ENCODE measurements around the gene SIGLEC12. TPM values are rescaled to one million over a fixed set of nuclear protein-coding genes. Genes with fewer than 3 reads are reported as not detected.

The SIGLEC12 gene
- total RNA-seq: under 1 TPM; 0.28 to 0.46 TPM
- long read RNA-seq: 0 reads

DNA sequence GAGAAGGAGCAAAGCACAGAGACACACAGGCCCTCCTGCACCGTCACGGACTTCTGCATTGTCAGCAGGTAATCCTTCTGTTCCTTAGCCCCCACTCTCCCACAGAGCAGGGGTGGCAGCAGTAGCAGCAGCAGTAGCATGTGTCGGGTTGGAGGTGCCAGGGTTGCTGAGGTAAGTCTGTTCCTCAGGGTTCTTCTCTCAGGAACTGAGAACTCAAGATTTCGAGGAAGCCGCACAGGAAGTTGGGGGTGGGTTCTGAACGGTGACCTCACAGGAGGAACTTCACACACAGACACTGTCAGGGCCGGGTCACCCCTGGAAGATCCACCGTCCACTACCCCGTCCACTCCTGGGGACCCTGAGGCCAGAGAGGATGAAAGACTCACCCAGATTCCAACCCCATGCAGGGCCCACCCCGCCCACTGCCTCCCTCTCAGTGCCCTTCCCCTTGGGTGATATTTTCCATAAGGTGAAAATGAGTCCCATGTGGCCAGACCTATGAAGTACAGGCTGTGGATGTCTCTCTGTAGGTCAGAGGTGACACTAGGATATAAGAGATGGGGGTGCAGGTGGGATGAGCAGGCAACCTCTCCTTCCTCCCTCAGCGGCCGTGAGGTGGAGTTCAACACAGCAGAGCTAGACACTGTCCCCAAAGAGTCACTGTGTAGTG lies at the start of gene SIGLEC12:
TSS of gene SIGLEC12 (minus strand) at position 207 of the 670 bp plus-strand sequence. CDS start at position 140, 67 bp downstream.
- ATAC-seq: no peak
- intact Hi-C loops (cut with DNase I, micrococcal nuclease): no loop called here
- DNase-seq: peak in 1 of 2 donors; percentile 21

DNA sequence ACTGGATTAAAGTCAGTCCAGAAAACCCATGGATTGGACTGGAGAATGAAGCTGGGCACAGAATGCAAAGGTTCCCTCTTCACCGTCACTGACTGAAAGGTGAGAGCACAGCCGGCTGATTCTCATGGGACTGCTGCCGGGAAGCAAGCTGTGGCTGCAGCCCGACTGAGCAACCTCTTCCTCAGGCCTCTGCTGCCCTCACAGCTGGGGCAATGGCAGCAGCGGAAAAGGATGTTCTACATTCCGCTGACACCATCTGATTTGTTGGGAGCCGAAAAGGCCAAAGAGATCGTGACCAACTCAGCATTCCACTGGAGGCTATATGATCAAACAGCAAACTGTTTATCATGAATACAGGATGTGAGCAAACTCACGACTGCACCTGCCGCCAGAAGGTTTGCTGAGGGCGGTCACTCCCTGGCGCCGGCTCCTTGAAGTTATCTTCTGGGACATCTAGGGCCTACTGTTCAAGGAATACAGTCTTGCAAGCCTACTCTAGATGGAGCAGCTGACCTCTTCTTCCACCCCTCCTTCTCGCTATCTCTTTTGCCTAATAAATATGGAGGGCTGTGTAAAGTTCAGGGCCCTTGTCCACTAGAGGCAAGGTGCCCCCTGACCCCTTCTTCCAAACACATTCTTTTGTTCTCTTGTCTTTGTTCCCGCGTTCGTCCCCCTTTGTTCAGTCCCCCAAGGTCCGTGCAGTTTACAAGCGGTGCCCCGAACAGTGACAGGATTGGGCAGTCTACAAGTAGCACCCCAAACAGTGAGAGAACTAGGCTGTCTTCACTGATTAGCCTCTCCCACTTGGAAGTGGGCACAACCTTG lies 49.5 kb upstream of the SIGLEC12 start:
- intact Hi-C loops (cut with DNase I, micrococcal nuclease): no loop called here
- DNase-seq (no peak), ATAC-seq (no peak)

DNA sequence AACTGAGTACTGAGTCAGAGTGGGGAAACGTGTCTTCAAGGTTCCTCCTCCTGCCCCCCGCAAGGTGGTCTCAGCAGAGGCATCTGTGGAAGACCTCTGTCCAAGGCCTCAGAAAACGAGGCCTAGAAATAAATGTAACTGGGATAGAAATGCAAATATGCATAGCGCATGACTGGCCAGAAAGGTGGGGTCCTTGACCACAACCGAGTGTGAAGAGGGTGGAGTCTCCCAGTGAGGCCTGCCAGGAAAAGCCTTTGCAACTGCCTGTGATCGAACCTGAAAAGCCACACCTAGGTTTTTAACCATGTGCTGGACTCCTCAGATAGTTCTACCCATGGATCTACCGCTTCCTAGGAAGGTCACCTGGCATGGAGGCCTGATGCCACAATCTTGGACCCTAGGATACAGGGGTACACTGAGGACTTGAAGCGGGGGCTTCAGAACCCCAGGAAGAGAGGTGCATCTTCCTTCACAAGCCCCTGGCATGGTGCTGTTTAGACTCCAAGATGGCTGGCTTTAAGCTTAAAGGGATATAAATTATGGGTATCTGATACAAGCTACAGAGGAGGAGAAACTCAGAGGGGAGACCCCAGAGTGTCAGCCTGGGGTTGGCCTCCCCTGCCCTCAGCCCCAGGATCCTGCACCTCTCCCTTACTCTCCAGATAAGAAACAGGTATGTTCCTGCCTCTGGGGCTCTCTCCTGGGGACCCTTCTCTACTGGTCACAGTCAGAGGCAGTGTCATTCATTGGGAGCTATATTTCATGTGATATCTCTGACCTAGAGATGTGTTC lies 48.1 kb upstream of the SIGLEC12 start:
- DNase-seq (no peak), ATAC-seq (no peak)
- intact Hi-C loops (cut with DNase I, micrococcal nuclease): no loop called here

DNA sequence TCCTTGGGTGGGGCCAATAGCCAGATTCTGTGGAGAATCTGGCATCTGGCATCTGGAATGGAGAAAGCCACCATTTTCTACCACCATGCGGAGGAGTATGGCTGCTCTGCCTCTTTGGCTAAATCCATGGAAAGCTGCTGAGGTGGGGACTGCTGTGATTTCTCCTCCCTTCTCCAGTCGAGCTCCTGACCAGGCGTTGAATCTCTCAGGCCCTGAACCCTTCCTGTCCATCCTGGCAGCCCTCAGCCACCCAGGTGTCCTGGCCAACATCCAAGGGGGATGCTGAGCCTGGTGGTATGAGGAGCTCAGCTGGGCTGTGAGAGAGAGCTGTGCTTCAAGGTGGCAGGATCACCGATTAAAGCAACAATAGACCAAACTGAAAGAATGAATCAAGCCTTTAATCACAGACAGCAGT lies 47.3 kb upstream of the SIGLEC12 start:
- intact Hi-C loops (cut with DNase I, micrococcal nuclease): no loop called here
- no peak for DNase-seq
- ATAC-seq: no peak

DNA sequence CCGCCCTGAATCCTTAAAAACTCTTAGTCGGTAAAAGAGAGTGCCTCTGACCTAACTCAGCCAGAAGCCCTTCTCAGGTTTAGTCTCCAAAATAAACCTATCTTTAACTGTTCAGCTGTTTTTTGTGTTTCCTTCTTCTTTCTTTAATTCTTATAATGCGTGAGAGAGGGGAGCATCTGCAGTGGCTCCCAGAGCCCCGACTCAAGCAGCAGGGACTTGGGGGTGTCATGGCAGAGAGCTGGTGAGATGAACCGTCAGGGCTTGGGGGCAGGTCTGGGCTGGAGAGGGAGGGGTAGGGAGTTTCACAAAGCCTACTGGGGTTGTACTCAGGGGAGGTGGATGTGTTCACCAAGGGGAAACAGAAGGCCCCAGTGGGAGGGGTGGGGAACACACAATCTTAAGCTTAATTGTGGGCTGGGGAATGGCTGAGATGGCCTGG lies 46.6 kb upstream of the SIGLEC12 start:
- no peak for DNase-seq
- intact Hi-C loops (cut with DNase I, micrococcal nuclease): no loop called here
- no peak for ATAC-seq

DNA sequence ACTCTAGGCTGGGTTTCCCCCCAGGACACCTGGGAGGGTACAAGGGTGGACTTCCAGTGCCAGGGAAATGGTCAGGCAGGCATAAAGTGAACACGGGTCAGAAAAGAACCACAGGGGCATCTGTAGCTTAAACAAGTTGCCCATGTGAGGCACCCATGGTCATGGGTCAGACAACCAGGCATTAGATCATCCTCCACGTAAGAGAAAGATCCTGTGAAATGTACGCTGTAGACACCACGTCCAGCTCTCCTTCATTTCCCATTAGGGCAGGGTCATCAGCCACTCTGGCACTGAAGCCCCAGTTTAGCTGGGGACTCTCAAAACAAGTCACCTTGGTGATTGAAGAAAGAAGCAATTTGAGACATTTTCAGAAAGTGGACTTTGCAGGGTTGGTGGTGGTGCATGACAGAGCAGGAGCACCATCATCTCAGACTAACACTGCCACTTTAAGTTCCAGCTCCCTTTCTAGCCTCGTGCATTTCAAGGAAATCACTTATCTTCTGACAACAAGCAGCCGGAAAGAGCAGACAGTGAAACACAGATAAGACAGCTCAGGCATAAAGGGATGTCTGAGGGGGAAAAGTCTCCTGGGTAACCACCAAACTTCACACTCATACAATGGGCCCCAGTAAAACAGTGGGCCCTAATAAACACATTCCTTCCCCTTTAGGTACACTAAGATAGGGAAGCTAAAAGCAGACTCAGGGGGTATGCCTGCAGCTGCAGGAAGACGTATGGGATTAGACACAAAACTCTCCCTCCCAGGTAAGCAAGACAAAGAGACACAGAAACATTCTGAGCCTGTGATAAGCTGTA lies 46.0 kb upstream of the SIGLEC12 start:
- DNase-seq (no peak), ATAC-seq (no peak)
- intact Hi-C loops (cut with DNase I, micrococcal nuclease): no loop called here

DNA sequence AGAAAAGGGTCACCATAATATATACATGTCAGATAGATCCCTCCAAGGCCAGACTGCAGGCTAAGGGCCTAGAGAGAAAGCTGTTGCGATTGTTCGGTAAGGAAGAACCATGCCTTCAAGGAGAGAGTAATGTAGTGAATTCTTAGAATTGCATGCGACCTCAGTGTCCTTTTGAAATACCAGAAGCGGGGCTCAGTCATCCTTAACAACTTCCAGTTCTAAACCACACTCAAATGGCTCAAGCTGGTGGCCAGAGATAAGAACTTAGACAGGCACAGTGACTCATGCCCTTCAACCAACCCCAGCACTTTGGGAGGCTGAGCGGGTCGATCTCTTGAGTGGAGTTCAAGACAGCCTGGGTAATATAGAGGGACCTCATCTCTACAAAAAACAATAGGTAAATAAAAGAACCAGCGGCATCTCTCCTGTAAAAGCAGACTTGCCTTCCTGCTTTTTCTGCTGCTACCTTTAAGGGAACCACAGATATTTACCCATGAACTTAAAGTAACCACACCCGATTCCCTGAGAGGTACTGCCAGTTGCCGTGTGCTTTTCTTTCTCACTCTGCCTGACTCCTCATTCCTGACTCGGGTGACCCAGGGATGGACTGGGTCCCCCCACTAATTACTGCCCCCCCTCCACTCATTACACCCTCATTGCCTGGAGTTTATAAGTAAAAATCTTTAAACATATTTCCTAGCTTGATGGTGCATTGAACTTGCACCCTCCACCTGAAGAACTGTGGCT lies 45.2 kb upstream of the SIGLEC12 start:
- ATAC-seq (no peak), DNase-seq (no peak)
- intact Hi-C loops (cut with DNase I, micrococcal nuclease): no loop called here

DNA sequence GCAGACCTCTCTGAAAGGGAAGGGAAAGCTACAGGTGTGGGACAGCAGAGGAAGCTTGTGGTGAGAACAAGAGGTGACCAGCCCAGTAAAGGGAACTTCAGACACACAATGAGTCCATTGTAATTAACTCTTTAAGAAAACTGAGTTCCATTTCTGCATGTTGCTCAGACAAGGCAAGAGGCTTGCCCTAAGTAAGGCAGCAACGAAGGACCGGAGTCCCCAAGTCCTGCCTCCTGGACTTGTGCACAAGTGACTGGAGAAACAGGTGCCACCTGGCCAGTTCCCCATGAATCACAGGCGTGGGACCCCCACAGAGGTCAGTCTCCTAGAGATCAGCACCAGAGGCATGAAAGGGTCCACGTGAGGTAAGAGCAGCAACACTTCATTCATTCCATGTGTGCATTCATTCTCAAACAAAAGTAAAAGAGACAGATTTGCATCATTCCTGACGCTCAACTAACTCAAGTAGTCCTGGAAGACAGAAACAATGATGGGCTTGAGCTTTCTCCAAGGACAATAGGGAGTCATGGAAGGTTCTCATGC lies 44.6 kb upstream of the SIGLEC12 start:
- ATAC-seq (no peak), DNase-seq (no peak)
- intact Hi-C loops (cut with DNase I, micrococcal nuclease): no loop called here

DNA sequence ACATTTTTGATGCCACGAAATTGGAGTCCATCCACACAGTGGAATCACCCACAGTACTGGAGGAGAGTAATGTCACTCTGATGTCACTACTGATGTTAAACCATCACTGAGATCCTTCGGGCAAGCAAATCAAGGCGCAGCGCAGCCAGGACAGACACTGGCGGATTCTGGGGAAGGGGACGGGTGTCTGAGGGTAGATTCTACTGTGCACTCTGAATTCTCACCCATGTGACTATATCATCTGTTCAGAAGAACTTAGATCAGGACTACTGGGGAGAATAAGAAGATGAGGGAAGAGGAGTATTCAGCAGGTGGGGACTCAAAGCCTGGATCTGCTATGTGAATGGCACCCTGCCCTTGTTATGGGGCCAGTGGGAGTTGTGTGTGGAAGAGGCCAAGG lies 42.4 kb upstream of the SIGLEC12 start:
- DNase-seq: no peak
- ATAC-seq: no peak
- intact Hi-C loops (cut with DNase I, micrococcal nuclease): no loop called here

DNA sequence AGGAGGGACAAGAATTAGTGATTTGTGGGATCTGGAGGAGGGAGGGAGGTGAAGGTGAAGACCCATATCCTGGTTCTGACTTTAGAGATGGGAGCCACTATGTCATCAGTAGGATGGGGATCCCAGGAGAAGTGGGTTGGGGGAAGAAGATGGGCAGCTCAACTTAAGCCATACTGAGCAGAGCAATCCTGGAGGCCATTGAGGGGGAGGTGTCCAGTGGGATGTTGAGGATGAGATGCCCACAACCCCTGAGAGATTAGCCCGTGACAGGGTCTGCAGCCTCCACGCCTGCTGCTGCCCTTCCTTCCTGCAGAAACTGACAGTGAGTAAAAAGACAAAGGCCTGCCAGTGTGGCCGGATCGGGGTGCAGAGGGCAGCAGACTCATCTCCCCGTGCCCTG lies 41.1 kb upstream of the SIGLEC12 start:
- DNase-seq (no peak), ATAC-seq (no peak)
- intact Hi-C loops (cut with DNase I, micrococcal nuclease): no loop called here

DNA sequence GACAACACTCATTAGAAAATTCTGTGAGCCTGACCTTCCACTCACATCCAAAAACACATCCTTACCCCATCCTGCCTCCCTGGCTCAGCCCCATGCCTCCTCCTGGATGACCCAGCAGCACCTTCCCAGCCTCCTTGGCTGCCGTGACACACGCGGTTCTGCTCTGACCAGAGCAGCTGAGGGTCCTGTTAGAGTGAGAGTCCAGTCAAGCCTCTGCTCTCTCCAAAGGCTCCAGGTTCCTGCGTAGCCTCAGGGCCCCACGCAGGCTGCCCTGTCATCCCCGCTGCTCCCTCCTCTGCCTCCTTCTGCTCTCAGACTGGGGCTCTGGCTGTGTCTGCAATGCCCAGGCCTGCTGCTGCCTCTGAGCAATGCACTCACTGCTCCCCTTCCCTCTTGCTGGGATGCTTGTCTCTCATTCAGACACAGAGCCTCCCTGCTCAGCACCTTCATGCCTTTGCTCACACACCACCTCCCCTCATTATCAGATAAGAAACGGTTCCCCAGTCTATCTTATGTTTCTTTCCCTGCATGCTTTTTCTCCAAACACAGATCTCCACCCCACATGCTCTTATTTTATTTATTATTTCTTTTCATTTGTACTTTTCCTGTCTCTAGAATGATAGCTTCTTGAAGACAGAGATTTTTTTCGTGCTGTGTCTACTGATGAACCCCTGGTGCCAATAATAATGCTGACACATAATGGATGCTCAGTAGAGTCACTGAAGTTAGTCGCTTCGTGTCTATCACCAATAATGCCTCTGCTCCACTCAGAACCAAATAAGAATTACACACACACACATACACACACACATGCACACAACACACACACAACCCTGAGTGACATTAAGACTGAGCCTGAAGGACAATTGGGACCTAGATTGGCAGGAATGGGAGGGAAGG lies 40.1 kb upstream of the SIGLEC12 start:
- intact Hi-C loops (cut with DNase I, micrococcal nuclease): no loop called here
- ATAC-seq: no peak
- DNase-seq: no peak

DNA sequence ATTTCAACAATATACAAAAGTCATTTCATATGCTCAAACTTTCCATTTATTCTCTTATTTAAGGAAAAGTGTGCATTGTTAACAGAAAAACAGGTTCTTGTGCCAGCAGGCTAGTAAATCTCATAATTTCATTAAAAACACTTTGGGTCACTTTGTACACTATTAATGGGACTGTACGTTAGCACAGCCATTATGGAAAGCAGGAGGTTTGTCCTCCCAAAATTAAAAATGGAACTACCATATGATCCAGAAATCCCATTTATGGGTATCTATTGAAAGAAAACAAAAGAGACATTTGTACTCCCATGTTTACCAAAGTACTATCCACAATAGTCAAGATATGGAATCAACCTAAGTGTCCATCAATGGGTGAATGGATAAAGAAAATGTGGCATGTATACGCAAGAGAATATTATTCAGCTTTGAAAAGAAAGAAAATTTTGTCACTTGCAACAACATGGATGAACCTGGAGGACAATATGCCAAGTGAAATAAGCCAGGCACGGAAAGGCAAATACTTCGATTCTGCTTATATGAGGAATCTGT lies 38.3 kb upstream of the SIGLEC12 start:
- ATAC-seq: no peak
- no peak for DNase-seq
- intact Hi-C loops (cut with DNase I, micrococcal nuclease): no loop called here

DNA sequence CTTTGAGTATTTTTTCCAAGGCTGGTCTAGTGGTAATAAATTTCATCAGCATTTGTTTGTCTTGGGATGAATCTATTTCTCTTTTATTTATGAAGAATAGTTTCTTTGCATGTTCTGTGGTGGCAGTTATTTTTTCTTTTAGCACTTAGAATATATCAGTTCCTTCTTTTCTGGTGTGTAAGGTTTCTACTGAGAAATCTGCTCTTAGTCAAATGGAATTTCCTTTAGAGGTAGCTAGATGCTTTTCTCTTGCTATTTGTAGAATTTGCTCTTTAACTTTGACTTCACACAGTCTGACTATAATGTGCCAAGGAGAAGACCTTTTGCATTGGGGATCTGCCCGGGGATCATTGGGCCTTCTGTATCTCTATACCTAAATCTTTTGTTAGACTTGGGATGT lies 33.9 kb upstream of the SIGLEC12 start:
- intact Hi-C loops (cut with DNase I, micrococcal nuclease): no loop called here
- ATAC-seq (no peak), DNase-seq (no peak)

DNA sequence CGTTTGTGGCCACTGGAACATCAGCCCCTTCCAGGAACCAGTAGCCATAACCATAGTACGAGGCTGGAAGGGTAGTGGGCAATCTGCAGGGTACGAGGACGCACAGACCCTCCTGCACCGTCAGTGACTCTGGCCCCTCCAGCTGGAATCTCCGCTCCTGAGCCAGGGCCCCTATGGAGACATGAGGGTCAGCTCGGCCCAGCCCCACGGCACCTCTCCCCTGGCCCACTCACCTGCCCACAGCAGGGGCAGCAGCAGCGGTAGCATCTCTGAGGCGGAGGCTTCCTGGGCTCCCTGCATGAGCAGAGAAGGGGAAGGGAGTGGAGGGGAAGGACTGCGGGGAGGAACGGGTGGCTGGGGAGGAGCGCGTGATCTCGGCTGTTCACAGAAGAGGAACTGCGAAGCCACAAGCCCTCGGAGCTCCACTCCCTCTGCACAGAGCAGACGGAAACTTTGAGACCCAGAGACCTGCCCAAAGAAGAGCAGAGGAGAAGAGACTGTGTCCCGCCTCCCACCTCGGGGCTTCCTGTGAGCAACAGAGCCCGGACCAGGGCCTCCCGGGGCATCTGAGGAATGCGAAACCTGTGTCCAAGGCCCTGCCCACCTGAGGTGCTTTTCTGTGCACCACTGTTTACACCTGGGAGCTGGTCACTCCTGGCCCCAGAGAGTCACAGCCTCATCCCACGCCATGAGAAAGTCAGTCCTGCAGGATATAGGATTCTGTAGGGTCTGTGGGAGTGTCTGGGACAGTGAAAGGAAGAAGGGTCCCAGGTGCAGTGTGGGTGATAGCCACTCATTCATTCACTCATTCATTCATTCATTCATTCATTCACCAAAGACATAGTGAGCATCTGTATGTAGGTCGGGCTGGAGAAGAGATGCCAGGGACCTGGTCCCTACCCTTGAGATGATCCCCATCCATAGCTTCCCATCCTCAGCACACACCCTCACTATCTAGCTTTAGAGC lies 30.0 kb upstream of the SIGLEC12 start, which contains the start of gene SIGLEC6:
TSS of gene SIGLEC6 (minus strand) at position 322 of the 967 bp plus-strand sequence. CDS start at position 300, 22 bp downstream.
- DNase-seq (peak; percentile 58 to 60), ATAC-seq (no peak)
- intact Hi-C loops (cut with DNase I, micrococcal nuclease): no loop called here

DNA sequence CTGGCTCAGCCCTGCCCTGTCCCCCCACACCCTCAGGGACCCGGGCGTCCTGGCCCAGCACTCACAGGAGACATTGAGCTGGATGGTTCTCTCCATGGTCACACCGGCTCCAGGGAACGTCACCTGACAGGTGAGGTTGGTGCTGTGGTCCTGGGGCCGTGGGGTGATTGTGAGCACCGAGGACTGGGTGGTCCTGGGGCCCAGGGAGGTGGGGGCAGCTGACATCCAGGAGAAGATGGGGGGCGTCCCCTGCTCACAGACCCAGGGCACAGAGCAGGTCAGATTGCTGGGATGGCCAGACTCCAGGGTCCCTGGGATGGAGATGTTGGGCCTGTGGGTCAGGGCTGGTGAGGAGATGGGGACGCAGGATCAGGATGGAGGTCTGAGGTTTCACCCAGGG lies 29.0 kb upstream of the SIGLEC12 start:
- ATAC-seq (no peak), DNase-seq (no peak)
- intact Hi-C loops (cut with DNase I, micrococcal nuclease): no loop called here
